Ishikawa (cell line): Measurements from ENCODE around the gene NDFIP1.

Source experiments
- CEBPB ChIP-seq: IDR thresholded peaks from 2 replicates; pipeline ENCODE4 v1.6.1; 2012
- CREB1 ChIP-seq: IDR thresholded peaks from 2 replicates; pipeline ENCODE4 v1.6.1; 2012; ENCODE audit warnings: low read depth
- EGR1 ChIP-seq: IDR thresholded peaks from 2 replicates; pipeline ENCODE4 v1.6.1; 2012
- EP300 ChIP-seq: IDR thresholded peaks from 2 replicates; pipeline ENCODE4 v1.6.1; 2012; ENCODE audit warnings: borderline replicate concordance
- FOXM1 ChIP-seq: IDR thresholded peaks from 2 replicates; pipeline ENCODE4 v1.6.1; 2012; ENCODE audit warnings: low read depth, borderline replicate concordance
- MAX ChIP-seq: IDR thresholded peaks from 2 replicates; pipeline ENCODE4 v1.6.1; 2012
- NFIC ChIP-seq: IDR thresholded peaks from 2 replicates; pipeline ENCODE4 v1.6.1; 2012
- RAD21 ChIP-seq: IDR thresholded peaks from 2 replicates; pipeline ENCODE4 v1.6.1; 2012; ENCODE audit warnings: low read depth
- REST ChIP-seq: IDR thresholded peaks from 2 replicates; pipeline ENCODE4 v1.6.1; 2012; ENCODE audit warnings: low read depth, mild to moderate bottlenecking
- TAF1 ChIP-seq: IDR thresholded peaks from 2 replicates; pipeline ENCODE4 v1.6.1; 2012; ENCODE audit warnings: low read depth, mild to moderate bottlenecking
- TCF12 ChIP-seq: IDR thresholded peaks from 2 replicates; pipeline ENCODE4 v1.6.1; 2012; ENCODE audit warnings: low read depth
- TEAD4 ChIP-seq: IDR thresholded peaks from 2 replicates; pipeline ENCODE4 v1.6.1; 2012
- USF1 ChIP-seq: IDR thresholded peaks from 2 replicates; pipeline ENCODE4 v1.6.1; 2012
- YY1 ChIP-seq: IDR thresholded peaks from 2 replicates; pipeline ENCODE4 v1.6.1; 2012; ENCODE audit warnings: low read depth
- ZBTB7A ChIP-seq: IDR thresholded peaks from 2 replicates; pipeline ENCODE4 v1.6.1; 2012; ENCODE audit warnings: low read depth

Gene NDFIP1

GRCh38 chr5:142164315-142164714 is 55.7 kb downstream of the NDFIP1 start:
- peak; percentile 51; the same call in 1 of the 2 replicates for TF ChIP-seq REST
- TF ChIP-seq CEBPB, result no peak
- TF ChIP-seq EP300, result no peak

- no peak for TF ChIP-seq CREB1
- TF ChIP-seq RAD21, result no peak
- no peak for TF ChIP-seq YY1
- no peak for TF ChIP-seq NFIC
- no peak for TF ChIP-seq TCF12
- TF ChIP-seq TAF1, result no peak
- TF ChIP-seq EGR1, result no peak
- no peak for TF ChIP-seq EP300
- no peak for TF ChIP-seq ZBTB7A
- TF ChIP-seq FOXM1, result no peak
- TF ChIP-seq TEAD4, result no peak
- TF ChIP-seq USF1, result no peak
- TF ChIP-seq REST, result no peak
Measured at GRCh38 chr5:142166754-142167153, 58.2 kb downstream of the NDFIP1 start.

- TF ChIP-seq ZBTB7A (no peak), RAD21 (peak; percentile 46)
Measured at GRCh38 chr5:142167458-142167857, 58.9 kb downstream of the NDFIP1 start.

- no peak for TF ChIP-seq EP300
- no peak for TF ChIP-seq RAD21
- TF ChIP-seq REST, result no peak
- TF ChIP-seq CEBPB, result no peak
- no peak for TF ChIP-seq NFIC
- no peak for TF ChIP-seq FOXM1
- no peak for TF ChIP-seq MAX
Measured at GRCh38 chr5:142168365-142168764, 59.8 kb downstream of the NDFIP1 start.

- TF ChIP-seq USF1 (no peak), EP300 (no peak), ZBTB7A (no peak), TCF12 (no peak), NFIC (no peak), TAF1 (no peak)
Measured at GRCh38 chr5:142170254-142170953, 61.8 kb downstream of the NDFIP1 start.

GRCh38 chr5:142171270-142171669 is 62.7 kb downstream of the NDFIP1 start:
- TF ChIP-seq FOXM1 (no peak), REST (no peak), RAD21 (no peak), NFIC (no peak), TCF12 (no peak), ZBTB7A (no peak), USF1 (no peak), EP300 (no peak), MAX (no peak), YY1 (no peak), EGR1 (no peak), TEAD4 (no peak), TAF1 (no peak), CEBPB (no peak), CREB1 (no peak)
